Nephron (organoid): ENCODE results near the gene ROBO1.

ENCODE experiments used
- H3K27ac Mint-ChIP-seq, 3 experiments: 2 replicates each; pipeline ENCODE4 v1.8.0; 2020; ENCODE audit warnings: mixed read lengths in 3 of 3, mild to moderate bottlenecking in 2 of 3, moderate library complexity in 1 of 3
- H3K27me3 Mint-ChIP-seq: 2 replicates; pipeline ENCODE4 v1.8.0; 2021; ENCODE audit warnings: low read depth, mild to moderate bottlenecking, moderate library complexity, mixed read lengths
- H3K36me3 Mint-ChIP-seq: 2 replicates; pipeline ENCODE4 v1.8.0; 2020; ENCODE audit warnings: low read depth, mixed read lengths
- H3K4me1 Mint-ChIP-seq: 2 replicates; pipeline ENCODE4 v1.8.0; 2020; ENCODE audit warnings: mixed read lengths
- H3K4me3 Mint-ChIP-seq, 3 experiments: 2 replicates each; pipeline ENCODE4 v1.8.0; 2020; ENCODE audit warnings: mild to moderate bottlenecking in 3 of 3, mixed read lengths in 3 of 3, moderate library complexity in 2 of 3
- H3K9me3 Mint-ChIP-seq: 2 replicates; pipeline ENCODE4 v1.8.0; 2020; ENCODE audit warnings: mixed read lengths
- CTCF ChIP-seq, 3 experiments: fragments of 200-600 bp; sonication (generic); IDR thresholded peaks; one replicate each; pipeline ENCODE4 v1.5.0; 2021; ENCODE audit warnings: antibody characterized with exemption in 3 of 3; ENCODE audit not compliant: unreplicated experiment in 3 of 3

ROBO1 gene

GRCh38 chr3:79767905-79768267 is at the start of gene ROBO1:
Gene ROBO1, minus strand, starts transcription at chr3:79767998.
- Mint-ChIP-seq H3K36me3 (no peaks in the 10 kb centered on the region), H3K27me3 (peaks cover 8% of the 10 kb centered on the region)
- no peak for TF ChIP-seq CTCF (IDR thresholded peaks at IDR 0.05; ENCODE audit: unreplicated experiment in 3 of 3)

GRCh38 chr3:79817224-79817623 is 49.4 kb upstream of the ROBO1 start:
- peaks cover 23% of the 10 kb centered on the region for H3K9me3 Mint-ChIP-seq
- no peaks in the 10 kb centered on the region for H3K27me3 Mint-ChIP-seq
- peaks cover 5% of the 10 kb centered on the region for H3K36me3 Mint-ChIP-seq
- no peaks in the 10 kb centered on the region for H3K4me1 Mint-ChIP-seq
- TF ChIP-seq CTCF (IDR thresholded peaks at IDR 0.05; ENCODE audit: unreplicated experiment in 3 of 3) = no peak
- H3K27ac Mint-ChIP-seq = no peak overlapping the region
- no peak overlapping the region for H3K4me3 Mint-ChIP-seq

More at GRCh38 chr3:79767905-79768267, at the start of gene ROBO1:
- Mint-ChIP-seq H3K4me3 (no peak within 1 kb of the TSS), H3K9me3 (no peaks in the 10 kb centered on the region), H3K27ac (no peak within 1 kb of the TSS), H3K4me1 (peaks cover 9% of the 10 kb centered on the region)

- peaks cover 5% of the 10 kb centered on the region for H3K36me3 Mint-ChIP-seq
- no peak overlapping the region for H3K4me3 Mint-ChIP-seq
- H3K4me1 Mint-ChIP-seq = no peaks in the 10 kb centered on the region
- peaks cover 23% of the 10 kb centered on the region for H3K9me3 Mint-ChIP-seq
- H3K27me3 Mint-ChIP-seq = no peaks in the 10 kb centered on the region
- no peak overlapping the region for H3K27ac Mint-ChIP-seq
- no peak for TF ChIP-seq CTCF (IDR thresholded peaks at IDR 0.05; ENCODE audit: unreplicated experiment in 3 of 3)
Observed at GRCh38 chr3:79815478-79815877, 47.7 kb upstream of the ROBO1 start.

GRCh38 chr3:79810581-79810980 is 42.8 kb upstream of the ROBO1 start:
- Mint-ChIP-seq H3K4me1 (no peaks in the 10 kb centered on the region), H3K9me3 (peaks cover 11% of the 10 kb centered on the region), H3K27me3 (no peaks in the 10 kb centered on the region), H3K27ac (no peak overlapping the region), H3K36me3 (peaks cover under 1% of the 10 kb centered on the region), H3K4me3 (no peak overlapping the region)
- TF ChIP-seq CTCF (IDR thresholded peaks at IDR 0.05; ENCODE audit: unreplicated experiment in 3 of 3) = no peak

- no peaks in the 10 kb centered on the region for H3K4me1 Mint-ChIP-seq
- TF ChIP-seq CTCF (IDR thresholded peaks at IDR 0.05; ENCODE audit: unreplicated experiment in 3 of 3) = no peak
- H3K36me3 Mint-ChIP-seq = no peaks in the 10 kb centered on the region
- H3K9me3 Mint-ChIP-seq = peaks cover 6% of the 10 kb centered on the region
- no peak overlapping the region for H3K27ac Mint-ChIP-seq
- no peaks in the 10 kb centered on the region for H3K27me3 Mint-ChIP-seq
- no peak overlapping the region for H3K4me3 Mint-ChIP-seq
Observed at GRCh38 chr3:79810092-79810491, 42.3 kb upstream of the ROBO1 start.

- TF ChIP-seq CTCF (IDR thresholded peaks at IDR 0.05; ENCODE audit: unreplicated experiment in 3 of 3) = no peak
- H3K4me1 Mint-ChIP-seq = no peaks in the 10 kb centered on the region
Observed at GRCh38 chr3:79809106-79809505, 41.3 kb upstream of the ROBO1 start.

More at GRCh38 chr3:79809106-79809505, 41.3 kb upstream of the ROBO1 start:
- Mint-ChIP-seq H3K9me3 (peaks cover under 1% of the 10 kb centered on the region), H3K36me3 (no peaks in the 10 kb centered on the region), H3K27me3 (no peaks in the 10 kb centered on the region), H3K27ac (no peak overlapping the region), H3K4me3 (no peak overlapping the region)
